Spleen (tissue), 7 donors: ENCODE results near the gene CTSL.

Experiments used
- CTCF ChIP-seq, 11 experiments: fragments of 200-600 bp in 7 of 11; fragments of 450-650 bp in 4 of 11; sonication (generic) in 4 of 11; IDR thresholded peaks in 8 of 11; conservative IDR thresholded peaks in 3 of 11; 1 replicate in 7 of 11; 2 replicates in 4 of 11; pipeline versions ENCODE4 v1.4.0 to v1.8.0; 2016 to 2021; ENCODE audit warnings: antibody characterized with exemption in 11 of 11, inconsistent platforms in 4 of 11, mild to moderate bottlenecking in 1 of 11
- POLR2AphosphoS5 ChIP-seq, 3 donors: sonication (generic); formaldehyde crosslinking; IDR thresholded peaks; one replicate each; pipeline ENCODE4 v1.5.1; 2017; ENCODE audit warnings: antibody characterized with exemption in 3 of 3
- donor health status: DM: no; HTN: no; CAD: no; lungs with moderate emphysema.
- donor health status: DM: no; HTN: no; CAD: no.
- donor health status: DM: no; HTN: no; CAD: no.

- no peak for TF ChIP-seq CTCF (IDR thresholded peaks at IDR 0.05 in 8 of 11, conservative IDR thresholded peaks at IDR 0.05 in 3 of 11)
- TF ChIP-seq POLR2AphosphoS5 (IDR thresholded peaks at IDR 0.05), result no peak
Observed at GRCh38 chr9:87746186-87746585, 20.3 kb downstream of the CTSL start.
